ENCODE results near the gene BZW2. TPM values are rescaled to one million over a fixed set of nuclear protein-coding genes. Genes with fewer than 3 reads are reported as not detected.

Gene BZW2
- total and polyA plus RNA-seq, 2 of the 13 experiments (the other 11 are each of a cell fraction or from before 2014, with no cell fraction given): 21.8 to 95.2 TPM

GRCh38 chr7:16649196-16649595 is 3.2 kb downstream of the BZW2 start:
- in situ Hi-C loops (cut with HindIII; ENCODE audit: extremely low pct_ligation_motif_present, low pct_unique_long_range_greater_than_20kb): no loop called here
- peaks cover 26% of the 10 kb centered on the region for H4K20me1 ChIP-seq (ENCODE audit: insufficient read depth, low read length)
- no peak overlapping the region for H2AFZ ChIP-seq (ENCODE audit: low read length)
- BruUV-seq (replicated peaks): no TSS peak
- H3K36me3 ChIP-seq (replicated peaks in 1 of 2; ENCODE audit: control insufficient read depth in 1 of 2, insufficient read depth in 2 of 2, low read length in 2 of 2): no peaks in the 10 kb centered on the region
- H3K9me3 ChIP-seq (ENCODE audit: low read length): no peaks in the 10 kb centered on the region
- peak overlapping the region; percentile 20; the same call in 1 of the 2 replicates for H3K9ac ChIP-seq (ENCODE audit: insufficient read depth, low read depth, low read length)
- FAIRE-seq (no peak), ATAC-seq (no peak), DNase-seq (ENCODE audit: low spot score) (no peak)
- intact Hi-C loops (cut with micrococcal nuclease; ENCODE audit: unreplicated experiment): no loop called here
- TF ChIP-seq RBM22 (optimal IDR thresholded peaks at IDR 0.05; ENCODE audit: low read length) (no peak), ZNF510 (CRISPR knock-in tag; IDR thresholded peaks at IDR 0.05; ENCODE audit: low read depth) (no peak), SMAD9 (CRISPR knock-in tag; IDR thresholded peaks at IDR 0.05) (no peak), CEBPZ (IDR thresholded peaks at IDR 0.05; ENCODE audit: low read length) (no peak), KLF6 (CRISPR knock-in tag; IDR thresholded peaks at IDR 0.05) (no peak), ZNF83 (CRISPR knock-in tag; IDR thresholded peaks at IDR 0.05; ENCODE audit: borderline replicate concordance) (no peak), ZNF614 (CRISPR knock-in tag; IDR thresholded peaks at IDR 0.05; ENCODE audit: borderline replicate concordance) (no peak)
- peak overlapping the region; percentile 79 for H3K4me2 ChIP-seq (ENCODE audit: low read depth, low read length)
- CTCF ChIA-PET (ENCODE audit: low intra/inter-chr PET ratio, low total read pairs): no interaction called here
- WGBS (ENCODE audit: low lambda C conversion rate): 96% methylated on average over 1 of the region's 1 CpG
- no peak overlapping the region for H3K27ac ChIP-seq (ENCODE audit: extremely low read length, insufficient read depth, low read length)
- no peaks in the 10 kb centered on the region; a peak in 1 of 5 replicates for H3K27me3 ChIP-seq (ENCODE audit: control insufficient read depth in 1 of 2, insufficient read depth in 2 of 2, low read length in 2 of 2)
- no peak overlapping the region; a peak in 1 of 6 replicates for H3K4me3 ChIP-seq (replicated peaks in 1 of 3; ENCODE audit: insufficient read depth in 1 of 3, low read depth in 2 of 3, low read length in 3 of 3)
- POLR2A ChIA-PET: no interaction called here
- peaks cover 60% of the 10 kb centered on the region for H3K4me1 ChIP-seq (ENCODE audit: insufficient read depth, low read length)
- peaks cover 82% of the 10 kb centered on the region for H3K79me2 ChIP-seq (ENCODE audit: insufficient read depth, low read length)
